SK-N-MC (cell line): ENCODE results near the gene SEC24D.

Experiments
- EZH2 ChIP-seq: fragments of 200-600 bp; sonication (generic); IDR thresholded peaks from one replicate; pipeline ENCODE4 v1.6.1; 2017; ENCODE audit warnings: antibody characterized with exemption
- POLR2AphosphoS5 ChIP-seq: IDR thresholded peaks from 2 replicates; pipeline ENCODE4 v1.6.1; 2012; ENCODE audit warnings: mild to moderate bottlenecking, low read depth, low read length, borderline replicate concordance

GRCh38 chr4:118703118-118703517 is 132.8 kb downstream of the SEC24D start:
- TF ChIP-seq POLR2AphosphoS5 (no peak), EZH2 (no peak)
